GM18870 (cell line): ENCODE data around the gene CHMP1B.
"Not testable (repeated sequence)": the region's sequence is repeated elsewhere in the genome, so short reads cannot be mapped to it uniquely, and the experiment has no call there.

Experiments
- ATAC-seq: cut with Tn5 transposase; IDR thresholded peaks from one replicate; pipeline ENCODE4 v1.9.1; 2021; ENCODE audit warnings: moderate library complexity; ENCODE audit not compliant: unreplicated experiment

CHMP1B gene

DNA sequence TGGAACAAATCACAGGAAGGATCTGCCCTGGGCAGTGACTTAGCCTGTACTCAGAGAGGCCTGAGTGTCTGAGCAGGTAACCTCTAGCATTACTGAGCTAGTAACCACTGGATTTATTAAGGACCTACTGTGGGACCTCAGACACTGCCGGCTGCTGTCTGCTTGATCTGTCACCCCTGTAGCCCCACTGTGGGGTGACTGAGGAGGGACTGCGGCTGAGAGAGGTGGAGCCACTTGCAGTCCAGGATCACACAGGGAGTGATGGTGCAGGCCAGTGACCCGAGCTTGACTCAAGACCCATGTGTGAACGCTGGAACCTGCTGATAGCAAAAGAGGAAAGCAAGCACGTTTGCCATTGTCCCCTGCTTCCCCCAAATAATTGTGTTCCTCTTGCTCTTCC lies 15.6 kb downstream of the CHMP1B start:
- no peak for ATAC-seq

DNA sequence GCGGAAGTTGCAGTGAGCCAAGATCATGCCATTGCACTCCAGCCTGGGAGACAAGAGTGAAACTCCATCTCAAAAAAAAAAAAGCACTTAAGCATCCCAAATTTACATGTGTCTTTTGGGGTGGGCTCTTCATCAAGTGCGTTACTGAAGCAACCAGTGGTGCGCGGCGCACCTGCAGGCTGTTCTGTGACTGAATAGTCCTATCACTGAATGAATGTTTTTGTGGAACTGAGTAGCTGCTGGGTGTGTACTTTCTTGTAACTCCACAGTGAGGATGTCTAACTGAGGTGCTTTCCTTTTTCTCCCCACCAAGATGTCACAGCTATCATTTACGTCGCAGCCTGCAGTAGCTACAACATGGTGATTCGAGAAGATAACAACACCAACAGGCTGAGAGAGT lies 17.0 kb downstream of the CHMP1B start:
- no peak for ATAC-seq

DNA sequence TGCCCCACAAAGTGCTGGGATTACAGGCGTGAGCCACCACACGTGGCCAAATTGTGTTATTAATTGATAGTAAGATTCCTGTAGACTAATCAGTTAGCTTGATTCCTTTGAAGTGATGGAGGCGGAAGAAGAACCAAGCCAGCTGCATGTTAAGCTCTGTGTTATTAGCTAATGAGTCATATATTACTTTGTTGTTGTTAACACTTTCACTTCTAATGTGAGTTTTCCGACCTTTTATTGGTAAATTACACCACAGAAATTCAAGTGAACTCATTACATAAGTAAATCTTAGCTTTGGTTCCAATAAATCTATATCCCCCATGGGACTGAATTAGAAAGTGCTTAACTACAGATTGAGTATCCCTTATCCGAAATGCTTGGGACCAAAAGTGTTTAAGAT lies 20.3 kb downstream of the CHMP1B start:
- ATAC-seq, result no peak

DNA sequence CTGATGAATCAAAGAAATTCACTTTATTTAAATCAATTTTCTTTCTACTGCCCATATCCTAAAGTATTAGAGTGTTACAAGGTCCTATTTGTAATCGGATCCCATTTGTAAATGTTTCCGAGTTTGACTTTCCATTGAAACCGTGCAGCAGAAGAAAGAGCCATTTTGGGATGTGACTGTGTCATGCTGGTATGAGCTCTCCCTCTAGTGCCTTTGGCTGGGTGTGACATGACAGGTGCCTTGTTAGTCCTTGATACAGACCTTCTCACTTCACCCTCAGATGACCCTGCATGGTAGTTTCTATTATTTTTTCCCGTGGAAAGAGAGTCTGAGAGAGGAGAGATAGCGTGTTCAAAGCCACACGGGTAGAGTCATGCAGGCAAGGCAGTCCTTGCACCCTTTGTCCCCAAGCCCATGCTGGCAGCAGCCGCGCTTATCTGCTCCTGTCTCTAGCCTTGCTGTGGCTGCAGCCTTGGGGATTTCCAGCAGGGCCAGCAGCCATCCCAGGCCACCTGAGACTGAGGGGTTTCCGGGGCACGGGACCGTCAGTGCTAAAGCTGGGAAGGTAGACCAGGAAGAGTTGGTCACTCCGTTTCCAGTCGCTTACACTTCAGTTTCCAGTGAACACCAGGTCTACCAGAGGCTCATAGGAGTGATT lies 21.4 kb downstream of the CHMP1B start:
- ATAC-seq, result no peak

DNA sequence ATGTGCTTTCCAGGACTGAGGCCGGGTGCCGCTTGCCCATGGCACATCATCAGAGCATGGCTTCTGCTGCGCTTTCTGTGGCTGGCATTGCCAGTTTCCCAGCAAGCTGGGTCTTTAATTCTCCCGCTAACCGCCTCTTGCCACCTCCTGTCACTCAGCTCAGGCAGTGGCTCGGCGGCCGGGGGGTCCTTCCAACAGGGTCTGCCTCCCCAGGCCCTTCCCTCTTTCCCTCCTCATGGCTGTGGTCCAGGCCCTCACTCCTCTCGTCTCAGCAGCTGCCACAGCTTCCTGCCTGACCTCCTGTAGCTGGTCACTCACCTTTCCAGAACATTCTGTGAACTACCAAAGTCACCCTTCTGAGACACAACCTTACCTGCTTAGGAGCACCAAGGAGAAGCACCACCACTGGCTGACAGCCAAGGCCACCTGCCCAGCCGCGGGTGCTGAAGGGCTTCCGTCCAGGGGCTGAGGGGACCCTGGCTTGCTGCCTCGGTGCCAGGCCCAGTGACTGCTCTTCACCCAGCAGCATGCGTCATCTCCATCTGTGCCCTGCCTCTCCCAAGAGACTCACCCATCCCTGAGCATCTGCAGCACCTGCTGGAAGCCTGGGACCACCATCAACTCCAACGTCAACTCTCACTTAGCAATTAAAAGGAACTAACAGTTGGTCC lies 22.6 kb downstream of the CHMP1B start:
- no peak for ATAC-seq

DNA sequence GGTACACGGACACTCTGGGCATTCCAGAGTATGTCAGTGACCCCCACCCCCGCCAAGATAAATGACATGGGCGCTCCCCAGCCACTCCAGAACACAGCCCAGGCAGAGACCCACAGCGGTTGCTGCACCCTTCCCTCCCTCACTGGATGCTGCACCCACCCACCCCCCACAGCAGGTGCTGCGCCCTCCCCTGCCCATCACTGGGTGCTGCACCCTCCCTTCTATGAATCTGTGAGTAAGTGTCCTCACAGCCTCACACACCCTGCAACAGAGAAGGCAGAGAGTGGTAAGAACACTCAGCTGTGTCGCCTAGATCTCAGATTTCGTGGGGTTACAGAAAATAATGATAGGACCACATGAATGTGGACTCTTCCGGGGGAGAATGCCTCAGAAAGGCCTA lies 23.5 kb downstream of the CHMP1B start:
- ATAC-seq, result no peak

DNA sequence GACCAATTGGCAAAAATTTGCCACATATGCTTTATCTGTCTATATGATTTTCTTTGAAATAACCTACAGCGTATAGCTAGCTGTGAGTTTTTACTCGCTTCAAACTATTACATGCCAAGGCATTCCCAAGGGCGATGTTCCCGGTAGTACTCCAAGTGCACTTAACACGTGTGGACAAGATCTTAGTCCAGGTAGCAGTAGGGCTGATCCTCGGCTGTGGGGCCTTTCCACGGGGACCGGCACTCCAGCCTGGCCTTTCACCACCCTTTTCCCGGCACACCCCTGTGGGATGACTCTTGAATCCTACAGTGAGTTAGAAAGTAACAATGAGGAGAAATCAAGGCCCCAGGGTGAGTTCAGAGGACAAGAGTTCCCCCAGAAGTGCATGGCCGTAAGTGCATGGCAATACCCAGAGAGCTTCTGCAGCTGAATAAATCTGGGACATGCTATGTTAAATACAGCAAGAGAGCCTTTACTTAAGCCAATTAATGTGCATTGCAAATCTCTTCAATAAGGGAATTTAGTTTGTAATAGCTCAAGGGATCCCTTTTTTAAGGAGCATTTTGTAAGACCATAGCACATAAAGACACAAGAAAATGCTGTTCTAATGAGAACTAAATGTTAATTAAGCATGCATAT lies 26.4 kb downstream of the CHMP1B start:
- ATAC-seq, result no peak

DNA sequence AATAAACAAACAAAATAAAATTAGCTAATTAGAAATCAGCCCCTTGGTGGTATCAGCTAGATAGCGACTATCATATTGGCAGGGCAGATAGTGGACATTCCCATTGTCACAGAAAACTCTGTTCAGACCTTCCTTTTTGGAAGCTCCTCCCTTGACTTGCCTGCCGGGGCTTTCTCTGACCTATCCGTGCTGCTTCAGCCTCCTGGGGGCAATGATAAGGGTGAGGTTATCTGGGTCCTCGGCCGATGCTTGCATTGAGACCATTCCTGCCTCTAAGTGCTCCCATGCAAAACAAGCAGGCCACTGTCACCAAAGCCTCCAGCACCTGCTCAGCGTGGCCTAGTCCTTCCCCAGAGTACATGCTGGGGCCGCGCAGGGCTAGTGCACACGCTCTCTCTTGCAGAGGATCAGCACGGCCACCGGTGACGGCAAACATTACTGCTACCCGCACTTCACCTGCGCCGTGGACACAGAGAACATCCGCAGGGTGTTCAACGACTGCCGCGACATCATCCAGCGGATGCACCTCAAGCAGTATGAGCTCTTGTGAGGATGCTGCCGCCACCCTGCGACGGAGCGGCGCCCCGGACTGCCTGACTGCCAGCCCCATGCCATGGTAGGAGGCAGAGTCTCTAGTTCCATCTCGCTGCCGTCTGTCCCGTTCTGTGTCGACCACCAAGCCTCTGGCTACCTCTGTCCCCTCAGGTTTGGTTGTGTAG lies 29.5 kb downstream of the CHMP1B start:
- no peak for ATAC-seq

DNA sequence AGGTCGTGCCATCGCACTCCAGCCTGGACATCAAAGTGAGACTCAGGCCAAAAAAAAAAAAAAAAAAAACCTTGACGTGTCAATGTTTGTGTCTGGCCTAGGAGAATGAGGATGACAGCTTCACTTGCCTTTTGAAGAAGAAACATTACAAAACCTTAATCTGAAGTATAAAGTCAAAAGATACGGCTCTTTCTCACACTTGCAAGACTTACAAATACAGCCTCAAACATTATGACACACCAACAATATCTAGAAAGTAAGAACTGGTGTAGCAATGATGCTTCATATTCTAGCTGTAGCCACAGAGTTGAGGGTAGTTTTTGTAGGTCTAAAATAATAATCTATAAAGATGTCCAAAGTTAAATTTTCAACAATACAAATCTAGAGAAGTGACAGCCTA lies 31.4 kb downstream of the CHMP1B start:
- ATAC-seq, result no peak

DNA sequence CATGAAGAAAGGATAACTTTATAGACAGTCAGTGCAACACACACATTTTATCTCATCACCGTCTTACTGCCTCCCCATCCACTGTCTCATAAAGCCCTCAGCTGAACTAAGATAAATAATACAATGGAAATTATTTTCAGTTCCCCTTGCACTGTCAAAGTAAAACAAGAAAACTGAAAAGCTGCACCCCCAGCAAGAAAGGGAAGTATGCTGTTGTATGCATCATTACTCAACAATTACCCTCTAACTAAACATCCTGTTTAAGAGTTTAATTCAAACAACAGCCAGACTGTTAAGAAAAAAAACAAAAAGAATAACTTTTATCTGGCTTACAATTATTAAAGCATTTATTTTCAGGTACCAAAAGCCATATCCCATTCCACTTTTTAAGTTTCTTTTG lies 31.9 kb downstream of the CHMP1B start:
- no peak for ATAC-seq

DNA sequence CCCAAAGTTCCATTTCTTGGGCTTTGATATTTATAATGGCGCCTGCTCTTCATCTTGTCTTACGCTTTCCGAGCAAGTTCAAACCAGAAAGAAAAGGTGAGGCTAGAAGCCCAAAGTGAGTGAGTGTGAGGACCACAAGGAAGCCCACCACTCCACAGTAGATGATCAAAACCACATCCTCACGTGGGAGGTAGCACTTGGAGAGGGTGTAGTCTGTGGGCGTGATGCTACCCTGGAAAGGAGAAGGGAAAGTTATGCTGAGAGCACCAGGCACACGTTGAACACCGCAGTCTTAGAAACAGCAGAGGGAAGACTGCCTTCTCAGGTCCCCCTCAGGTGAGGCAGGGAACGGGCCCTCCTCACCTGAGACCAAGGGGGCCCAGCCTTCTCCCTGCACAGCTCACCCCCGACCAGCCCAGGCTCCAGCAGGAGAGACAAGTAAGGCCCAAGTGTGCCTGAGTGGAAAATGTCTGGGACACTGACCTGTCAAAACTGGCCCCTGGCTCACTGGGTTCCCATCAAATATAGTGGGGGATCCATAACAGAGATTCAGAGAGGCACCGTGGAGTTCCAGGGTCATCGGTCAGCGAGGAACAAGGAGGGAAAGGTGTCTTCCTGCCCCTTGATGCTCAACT lies 33.3 kb downstream of the CHMP1B start:
- no peak for ATAC-seq

DNA sequence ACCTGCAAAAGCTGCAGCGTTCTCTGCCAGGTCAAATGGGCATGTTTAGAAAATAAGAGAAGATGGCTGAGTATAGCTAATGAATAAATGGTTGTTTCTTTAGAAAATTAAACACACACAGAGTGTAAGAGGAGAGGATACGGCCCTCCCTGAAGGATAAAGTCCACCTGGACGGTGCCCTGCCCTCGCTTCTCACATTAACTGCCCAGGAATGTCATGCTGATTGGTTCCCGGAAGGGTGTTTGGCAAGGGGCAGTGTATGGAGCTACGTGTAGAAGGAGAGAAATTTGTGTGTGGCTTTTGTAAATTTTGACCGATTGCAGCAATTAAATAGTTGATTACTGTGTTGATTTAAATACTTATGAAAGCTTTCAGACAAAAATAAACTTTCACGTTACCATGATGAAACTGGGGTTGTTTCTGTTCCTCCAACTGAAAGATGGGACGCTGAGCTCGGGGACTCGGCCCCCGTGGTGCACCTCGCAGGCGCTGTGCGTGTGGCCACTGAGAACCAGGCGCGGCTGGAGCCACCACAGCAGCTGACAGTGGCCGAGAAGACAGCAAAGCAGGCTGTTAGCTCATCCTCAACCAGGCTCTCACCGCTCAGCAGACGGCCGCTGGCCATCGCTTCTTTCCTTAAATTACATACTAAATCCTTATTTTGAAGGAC lies 34.2 kb downstream of the CHMP1B start:
- ATAC-seq, result no peak

DNA sequence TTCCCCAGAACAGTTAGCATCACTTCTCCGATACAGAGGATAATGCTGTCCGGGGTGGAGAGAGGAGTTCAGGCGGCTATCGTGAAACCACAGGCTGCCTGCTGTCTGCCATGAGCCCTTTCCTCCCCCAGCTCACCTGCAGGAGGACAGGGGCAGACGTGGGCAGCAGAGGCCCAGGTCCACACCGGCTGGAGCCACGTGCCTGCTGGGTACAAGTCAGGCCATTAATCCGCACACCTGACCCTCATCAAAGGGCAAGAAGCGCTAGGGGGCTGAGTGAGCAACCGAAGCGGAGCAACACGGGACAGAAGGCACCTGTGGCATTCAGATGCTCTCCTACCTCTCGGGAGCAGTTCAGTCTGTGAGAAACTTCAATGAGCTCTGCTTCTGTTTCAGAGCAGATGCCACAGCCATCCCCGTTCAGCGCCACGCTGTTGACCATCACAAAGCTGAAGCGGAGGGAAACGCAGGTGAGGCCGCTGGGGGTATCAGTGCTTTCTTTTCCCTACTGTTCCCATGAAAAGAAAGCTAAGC lies 35.4 kb downstream of the CHMP1B start:
- no peak for ATAC-seq

DNA sequence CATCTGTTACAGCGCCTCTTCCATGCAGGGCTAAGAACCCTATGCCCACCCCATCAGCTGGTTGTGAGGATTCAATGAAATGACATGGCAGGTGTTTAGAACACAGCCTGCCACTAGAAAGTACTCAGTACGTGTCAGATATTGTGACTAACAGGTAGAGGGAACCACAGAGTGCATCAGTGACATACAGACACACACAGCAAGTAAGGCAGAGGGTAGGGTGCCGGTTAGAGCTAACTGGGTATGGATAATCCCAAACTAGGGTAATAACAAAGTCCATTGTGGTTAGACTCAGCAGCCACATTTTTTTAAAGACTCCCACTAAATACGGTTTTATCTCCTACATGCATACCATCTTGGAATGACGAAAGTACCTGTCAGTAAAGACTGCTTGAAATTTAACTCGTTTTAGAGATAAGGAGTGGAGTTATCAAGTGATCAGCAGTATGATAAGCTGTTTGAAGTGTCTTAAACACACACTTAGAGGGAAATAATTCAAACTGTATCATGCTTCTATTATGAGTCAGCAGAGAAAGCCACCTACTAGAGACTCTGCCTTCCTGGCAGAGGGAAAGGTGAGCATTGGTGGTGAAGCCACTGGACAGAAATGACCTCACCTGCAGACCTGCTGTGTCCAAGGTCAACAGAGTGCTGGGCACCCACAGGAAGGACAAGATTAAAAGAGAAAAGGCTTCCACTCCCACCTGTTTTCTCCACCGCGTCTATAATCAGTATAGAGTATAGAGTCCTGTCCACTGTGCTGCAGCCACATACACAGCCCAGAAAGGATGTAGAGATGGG lies 36.3 kb downstream of the CHMP1B start:
- ATAC-seq, result no peak

DNA sequence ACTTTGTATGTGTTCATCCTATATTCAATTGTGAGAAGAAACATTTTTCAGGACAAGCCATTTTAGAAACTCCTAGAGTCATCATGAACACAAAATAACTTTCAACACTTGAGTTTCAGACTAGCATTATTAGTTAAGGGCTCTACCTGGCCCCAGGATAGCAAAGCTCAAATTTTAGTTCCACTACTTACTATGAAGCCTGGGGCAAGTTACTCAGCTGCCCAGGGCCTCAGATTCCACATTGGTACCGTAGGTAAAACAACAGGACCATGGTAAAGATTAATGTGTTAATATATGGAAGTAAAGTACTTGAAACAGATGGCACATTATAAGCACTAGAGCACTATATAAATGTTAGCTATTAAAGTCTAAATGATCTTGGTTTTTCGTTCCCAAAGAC lies 37.5 kb downstream of the CHMP1B start:
- no peak for ATAC-seq

DNA sequence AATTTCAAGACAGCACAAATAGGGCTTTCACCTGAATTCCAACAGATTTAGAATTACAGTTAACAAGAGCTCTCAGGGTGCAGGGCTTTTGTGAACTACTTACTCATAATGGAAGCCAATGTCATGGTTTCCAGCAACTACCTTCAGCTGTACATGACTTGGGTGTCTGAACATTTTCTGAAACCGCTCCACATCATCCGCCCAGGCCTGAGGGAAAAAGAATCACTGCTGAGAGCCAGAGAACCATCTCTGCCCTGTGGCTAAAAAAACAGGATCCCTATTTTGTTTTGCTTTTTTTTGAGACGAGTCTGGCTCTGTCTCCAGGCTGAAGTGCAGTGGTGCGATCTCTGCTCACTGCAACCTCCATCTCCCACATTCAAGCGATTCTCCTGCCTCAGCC lies 38.1 kb downstream of the CHMP1B start:
- ATAC-seq, result no peak

DNA sequence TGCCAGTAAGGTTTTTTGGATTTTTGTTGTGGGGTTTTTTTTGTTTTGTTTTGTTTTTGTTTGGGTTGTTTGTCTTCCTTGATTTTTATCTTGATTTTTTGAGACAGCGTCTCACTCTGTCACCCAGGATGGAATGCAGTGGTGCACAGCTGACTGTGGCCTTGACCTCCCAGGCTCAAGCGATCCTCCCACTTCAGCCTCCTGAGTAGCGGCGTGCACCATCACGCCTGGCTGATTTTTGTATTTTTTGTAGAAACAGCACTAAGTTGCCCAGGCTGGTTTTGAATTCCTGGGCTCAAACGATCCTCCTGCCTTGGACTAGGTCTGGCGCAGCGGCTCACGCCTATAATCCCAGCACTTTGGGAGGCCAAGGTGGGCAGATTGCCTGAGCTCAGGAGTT lies 40.5 kb downstream of the CHMP1B start:
- no peak for ATAC-seq

DNA sequence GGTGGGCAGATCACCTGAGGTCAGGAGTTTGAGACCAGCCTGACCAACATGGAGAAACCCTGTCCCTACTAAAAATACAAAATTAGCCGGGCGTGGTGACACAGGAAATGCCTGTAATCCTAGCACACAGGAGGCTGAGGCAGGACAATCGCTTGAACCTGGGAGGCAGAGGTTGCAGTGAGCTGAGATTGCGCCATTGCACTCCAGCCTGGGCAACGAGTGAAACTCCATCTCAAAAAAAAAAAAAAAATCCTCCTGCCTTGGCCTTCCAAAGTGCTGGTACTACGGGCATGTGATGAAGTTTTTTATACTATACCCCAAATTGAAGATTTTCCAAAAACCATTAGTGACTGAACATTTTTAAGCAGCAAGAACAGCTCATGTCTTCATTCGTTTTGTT lies 41.2 kb downstream of the CHMP1B start:
- ATAC-seq, result not testable (repeated sequence)

DNA sequence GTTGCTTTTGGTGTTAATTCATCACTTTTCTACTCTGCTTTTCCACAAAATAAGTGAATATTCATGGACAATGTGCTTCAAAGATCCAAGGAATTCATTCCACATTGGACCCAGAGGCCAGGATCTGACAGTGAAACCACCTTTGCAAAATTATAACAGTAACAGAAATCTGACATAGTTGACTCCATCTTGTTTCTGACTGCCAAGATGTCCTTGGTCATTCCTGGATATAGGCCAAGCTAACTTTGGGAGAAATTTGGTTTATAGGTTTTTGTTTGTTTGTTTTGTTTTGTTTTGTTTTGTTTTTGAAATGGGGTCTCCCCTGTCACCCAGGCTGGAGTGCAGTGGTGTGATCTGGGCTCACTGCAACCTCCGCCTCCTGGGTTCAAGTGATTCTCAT lies 46.6 kb downstream of the CHMP1B start:
- no peak for ATAC-seq

DNA sequence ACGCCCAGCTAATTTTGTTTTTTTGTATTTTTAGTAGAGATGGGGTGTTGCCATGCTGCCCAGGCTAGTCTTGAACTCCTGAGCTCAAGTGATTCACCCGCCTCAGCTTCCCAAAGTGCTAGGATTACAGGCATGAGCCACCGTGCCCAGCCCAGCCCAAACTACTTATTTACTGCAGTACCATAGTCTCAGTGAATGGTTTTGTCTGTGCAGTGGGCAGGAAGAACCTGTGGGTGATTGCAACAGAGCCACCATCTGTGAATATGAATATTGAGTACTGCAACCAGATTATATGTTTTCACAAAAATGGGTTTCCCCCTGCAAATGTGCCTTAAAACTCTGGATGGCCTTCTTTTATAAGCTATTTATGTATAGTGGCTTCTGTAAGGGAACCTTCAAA lies 47.9 kb downstream of the CHMP1B start:
- ATAC-seq, result no peak
